OCI-LY3 (cell line): ENCODE measurements around the gene CNN3.
A peak's percentile ranks its signal among the peaks of the same experiment; 100 is the strongest.

Experiments used
- H2AFZ ChIP-seq: fragments of 200-600, 300-600 bp; shearing (Covaris generic); 2 replicates; pipeline ENCODE4 v1.6.0; 2014; ENCODE audit warnings: antibody characterized with exemption, low read depth, low read length
- H3K27ac ChIP-seq: fragments of 200-600, 300-600 bp; sonication (generic); 2 replicates; pipeline ENCODE4 v1.5.1; 2014; ENCODE audit warnings: mild to moderate bottlenecking, low read length, moderate library complexity, mixed read lengths
- H3K27me3 ChIP-seq: fragments of 200-600, 300-600 bp; sonication (generic); 2 replicates; pipeline ENCODE4 v1.6.1; 2014; ENCODE audit warnings: low read depth, low read length, mixed read lengths
- H3K36me3 ChIP-seq: fragments of 200-600, 300-600 bp; sonication (generic); replicated peaks from 2 replicates; pipeline ENCODE3; 2014; ENCODE audit warnings: low read depth, low read length, mixed read lengths
- H3K4me1 ChIP-seq: fragments of 300-600, 200-600 bp; sonication (generic); 2 replicates; pipeline ENCODE4 v1.6.1; 2014; ENCODE audit warnings: low read length, mixed read lengths
- H3K4me2 ChIP-seq: fragments of 200-600, 300-600 bp; sonication (generic); 2 replicates; pipeline ENCODE4 v1.6.1; 2014; ENCODE audit warnings: low read length, mixed read lengths
- H3K4me3 ChIP-seq: fragments of 300-600, 200-600 bp; sonication (generic); 2 replicates; pipeline ENCODE4 v1.5.1; 2014; ENCODE audit warnings: antibody characterized with exemption, mild to moderate bottlenecking, low read length, moderate library complexity
- H3K79me2 ChIP-seq: fragments of 300-600, 200-600 bp; shearing (Covaris generic); 2 replicates; pipeline ENCODE4 v1.6.1; 2014; ENCODE audit warnings: mild to moderate bottlenecking, low read length, mixed read lengths
- H3K9ac ChIP-seq: fragments of 300-600, 200-600 bp; shearing (Covaris generic); 2 replicates; pipeline ENCODE4 v1.6.0; 2014; ENCODE audit warnings: mild to moderate bottlenecking, low read length, moderate library complexity
- H3K9me3 ChIP-seq: fragments of 200-600, 300-600 bp; shearing (Covaris generic); 2 replicates; pipeline ENCODE4 v1.6.1; 2014; ENCODE audit warnings: low read length, mixed read lengths; ENCODE audit not compliant: insufficient read depth
- H4K20me1 ChIP-seq: fragments of 200-600, 300-600 bp; sonication (generic); 2 replicates; pipeline ENCODE4 v1.6.1; 2016; ENCODE audit warnings: low read length, mixed read lengths; ENCODE audit not compliant: insufficient read depth
- CTCF ChIP-seq: fragments of 200-600, 300-600 bp; sonication (generic); IDR thresholded peaks from 2 replicates; pipeline ENCODE4 v1.5.1; 2014; ENCODE audit warnings: antibody characterized with exemption, low read length, low read depth
- EZH2phosphoT487 ChIP-seq: fragments of 200-600 bp; shearing (Covaris generic); IDR thresholded peaks from 2 replicates; pipeline ENCODE4 v1.6.1; 2018; ENCODE audit warnings: antibody characterized with exemption, mixed run types, low read depth

The CNN3 gene

DNA sequence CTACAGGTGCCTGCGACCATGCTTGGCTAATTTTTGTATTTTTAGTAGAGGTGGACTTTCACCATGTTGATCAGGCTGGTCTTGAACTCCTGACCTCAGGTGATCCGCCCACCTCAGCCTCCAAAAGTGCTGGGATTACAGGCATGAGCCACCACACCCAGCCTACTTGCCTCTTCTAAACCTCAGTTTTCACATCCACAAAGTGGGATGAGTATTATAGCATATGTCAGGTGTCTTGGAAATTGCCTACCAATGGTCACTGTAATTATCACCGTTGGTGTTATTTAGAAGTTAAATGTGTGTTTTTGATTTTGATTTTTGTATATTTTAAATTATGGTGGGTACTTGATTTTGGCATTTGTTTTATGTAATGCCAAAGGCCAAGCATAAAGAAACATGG, 70.0 kb downstream of the CNN3 start:
- no peaks in the 10 kb centered on the region for H3K36me3 ChIP-seq
- H3K4me3 ChIP-seq, result no peak overlapping the region
- H3K4me2 ChIP-seq, result no peak overlapping the region
- H3K27me3 ChIP-seq, result no peaks in the 10 kb centered on the region; the same call in 1 of the 2 replicates
- no peaks in the 10 kb centered on the region for H3K9me3 ChIP-seq
- H3K9ac ChIP-seq, result no peak overlapping the region
- H3K79me2 ChIP-seq, result no peaks in the 10 kb centered on the region
- H4K20me1 ChIP-seq, result no peaks in the 10 kb centered on the region
- H3K27ac ChIP-seq, result no peak overlapping the region
- no peaks in the 10 kb centered on the region for H3K4me1 ChIP-seq
- no peak for TF ChIP-seq EZH2phosphoT487
- no peak for TF ChIP-seq CTCF
- no peak overlapping the region for H2AFZ ChIP-seq

GRCh38 chr1:94856004-94856403, 70.9 kb downstream of the CNN3 start:
- no peaks in the 10 kb centered on the region for H3K79me2 ChIP-seq
- no peak overlapping the region for H3K27ac ChIP-seq
- no peaks in the 10 kb centered on the region for H3K9me3 ChIP-seq
- no peaks in the 10 kb centered on the region for H4K20me1 ChIP-seq
- TF ChIP-seq EZH2phosphoT487 (no peak), CTCF (no peak)
- H3K4me2 ChIP-seq, result no peak overlapping the region
- H3K9ac ChIP-seq, result no peak overlapping the region
- H3K4me1 ChIP-seq, result no peaks in the 10 kb centered on the region
- H3K27me3 ChIP-seq, result no peaks in the 10 kb centered on the region; the same call in 1 of the 2 replicates
- no peak overlapping the region for H2AFZ ChIP-seq
- H3K36me3 ChIP-seq, result no peaks in the 10 kb centered on the region
- H3K4me3 ChIP-seq, result no peak overlapping the region

- H3K4me3 ChIP-seq, result no peak overlapping the region
- H3K36me3 ChIP-seq, result no peaks in the 10 kb centered on the region
- no peak for TF ChIP-seq EZH2phosphoT487
- TF ChIP-seq CTCF, result no peak
- H3K79me2 ChIP-seq, result no peaks in the 10 kb centered on the region
- H3K4me1 ChIP-seq, result no peaks in the 10 kb centered on the region
- no peaks in the 10 kb centered on the region for H3K9me3 ChIP-seq
- no peak overlapping the region for H3K27ac ChIP-seq
- no peaks in the 10 kb centered on the region; the same call in 1 of the 2 replicates for H3K27me3 ChIP-seq
- H3K9ac ChIP-seq, result no peak overlapping the region
- no peaks in the 10 kb centered on the region for H4K20me1 ChIP-seq
- H2AFZ ChIP-seq, result no peak overlapping the region
- H3K4me2 ChIP-seq, result peak overlapping the region; percentile 73; the same call in 1 of the 2 replicates
Observed at GRCh38 chr1:94855307-94855700, 71.6 kb downstream of the CNN3 start.

GRCh38 chr1:94854458-94855306, 72.2 kb downstream of the CNN3 start:
- peak overlapping the region; percentile 48; the same call in 1 of the 2 replicates for H3K9ac ChIP-seq
- H4K20me1 ChIP-seq, result no peaks in the 10 kb centered on the region
- peak overlapping the region; percentile 83 for H2AFZ ChIP-seq
- no peaks in the 10 kb centered on the region for H3K4me1 ChIP-seq
- no peak overlapping the region for H3K27ac ChIP-seq
- H3K4me2 ChIP-seq, result peak overlapping the region; percentile 73
- H3K79me2 ChIP-seq, result no peaks in the 10 kb centered on the region
- peak overlapping the region; percentile 82 for H3K4me3 ChIP-seq
- H3K9me3 ChIP-seq, result no peaks in the 10 kb centered on the region
- H3K27me3 ChIP-seq, result no peaks in the 10 kb centered on the region; the same call in 1 of the 2 replicates
- TF ChIP-seq EZH2phosphoT487, result no peak
- TF ChIP-seq CTCF, result peak; percentile 74
- H3K36me3 ChIP-seq, result no peaks in the 10 kb centered on the region
